ENCODE results near the gene MFAP5. TPM values are rescaled to one million over a fixed set of nuclear protein-coding genes. Genes with fewer than 3 reads are reported as not detected.

MFAP5 gene
- total RNA-seq (100 to 1,000 TPM in 1 of 2 donors, 10 to 100 TPM in 1; 79.8 to 138 TPM), polyA plus RNA-seq (ENCODE audit: insufficient read length in 2 of 2) (10 to 100 TPM in 1 of 2 donors, 1 to 10 TPM in 1; 1.9 to 40.2 TPM)
- long read RNA-seq, donor 1, transcript MFAP5-201 (10 exons, 2,845 nt): major isoform, 24 of 42 reads
- long read RNA-seq, donor 1, partial matches to known transcripts: 16 of 42 reads
- long read RNA-seq, donor 1, other reads (novel, unspliced or antisense): 0 of 42 reads
- long read RNA-seq, donor 2: 0 reads
- long read RNA-seq, donor 3: 0 reads
- long read RNA-seq, donor 4: 0 reads

GRCh38 chr12:8662593-8662992 lies at the start of gene MFAP5:
TSS of gene MFAP5 (minus strand) at chr12:8662826. CDS start at chr12:8662104, 722 bp downstream.
- WGBS (ENCODE audit: insufficient coverage): no CpG with 5 or more reads among the region's 6 CpGs
- Histone ChIP-seq H3K4me1 (ENCODE audit: control insufficient read depth, insufficient read depth, low read length) (no peaks in the 10 kb centered on the region), H3K27ac (ENCODE audit: low read depth, low read length) (peak within 1 kb of the TSS; percentile 22), H3K9me3 (ENCODE audit: control insufficient read depth, insufficient read depth, low read length) (no peaks in the 10 kb centered on the region), H3K27me3 (ENCODE audit: control insufficient read depth, insufficient read depth, low read length) (no peaks in the 10 kb centered on the region), H3K4me3 (ENCODE audit: low read depth, low read length) (peak within 1 kb of the TSS; percentile 2), H3K36me3 (ENCODE audit: control insufficient read depth, insufficient read depth, low read length) (no peaks in the 10 kb centered on the region)
- DNase-seq (ENCODE audit: low read depth in 4 of 6, low spot score in 6 of 6): peak in 1 of 6 donors; percentile 42

GRCh38 chr12:8709124-8709830 lies 46.7 kb upstream of the MFAP5 start:
- H3K9me3 ChIP-seq (ENCODE audit: control insufficient read depth, insufficient read depth, low read length): no peaks in the 10 kb centered on the region
- no peak for DNase-seq (ENCODE audit: low read depth in 4 of 6, low spot score in 6 of 6)
- 89% methylated on average over 3 of the region's 6 CpGs for WGBS (ENCODE audit: insufficient coverage)
- no peak overlapping the region for H3K4me3 ChIP-seq (ENCODE audit: low read depth, low read length)
- no peak overlapping the region for H3K27ac ChIP-seq (ENCODE audit: low read depth, low read length)
- peaks cover 6% of the 10 kb centered on the region for H3K36me3 ChIP-seq (ENCODE audit: control insufficient read depth, insufficient read depth, low read length)
- H3K27me3 ChIP-seq (ENCODE audit: control insufficient read depth, insufficient read depth, low read length): no peaks in the 10 kb centered on the region
- H3K4me1 ChIP-seq (ENCODE audit: control insufficient read depth, insufficient read depth, low read length): peaks cover 4% of the 10 kb centered on the region

GRCh38 chr12:8702159-8702558 lies 39.5 kb upstream of the MFAP5 start:
- Histone ChIP-seq H3K4me1 (ENCODE audit: control insufficient read depth, insufficient read depth, low read length) (peaks cover 8% of the 10 kb centered on the region), H3K9me3 (ENCODE audit: control insufficient read depth, insufficient read depth, low read length) (no peaks in the 10 kb centered on the region), H3K4me3 (ENCODE audit: low read depth, low read length) (no peak overlapping the region), H3K36me3 (ENCODE audit: control insufficient read depth, insufficient read depth, low read length) (peaks cover 7% of the 10 kb centered on the region), H3K27ac (ENCODE audit: low read depth, low read length) (no peak overlapping the region), H3K27me3 (ENCODE audit: control insufficient read depth, insufficient read depth, low read length) (no peaks in the 10 kb centered on the region)
- no peak for DNase-seq (ENCODE audit: low read depth in 4 of 6, low spot score in 6 of 6)
- WGBS (ENCODE audit: insufficient coverage): no CpG with 5 or more reads among the region's 4 CpGs

- Histone ChIP-seq H3K4me3 (ENCODE audit: low read depth, low read length) (no peak overlapping the region), H3K36me3 (ENCODE audit: control insufficient read depth, insufficient read depth, low read length) (peaks cover 7% of the 10 kb centered on the region), H3K9me3 (ENCODE audit: control insufficient read depth, insufficient read depth, low read length) (no peaks in the 10 kb centered on the region), H3K27me3 (ENCODE audit: control insufficient read depth, insufficient read depth, low read length) (no peaks in the 10 kb centered on the region), H3K4me1 (ENCODE audit: control insufficient read depth, insufficient read depth, low read length) (peaks cover 8% of the 10 kb centered on the region), H3K27ac (ENCODE audit: low read depth, low read length) (no peak overlapping the region)
- DNase-seq (ENCODE audit: low read depth in 4 of 6, low spot score in 6 of 6): no peak
- WGBS (ENCODE audit: insufficient coverage): 81% methylated on average over 2 of the region's 6 CpGs
Measured at GRCh38 chr12:8701046-8701660, 38.5 kb upstream of the MFAP5 start.

GRCh38 chr12:8699714-8700113 lies 37.1 kb upstream of the MFAP5 start:
- Histone ChIP-seq H3K27ac (ENCODE audit: low read depth, low read length) (peak overlapping the region; percentile 50), H3K9me3 (ENCODE audit: control insufficient read depth, insufficient read depth, low read length) (no peaks in the 10 kb centered on the region)

GRCh38 chr12:8698879-8699278 lies 36.3 kb upstream of the MFAP5 start:
- H3K27ac ChIP-seq (ENCODE audit: low read depth, low read length): peak overlapping the region; percentile 61
- no peaks in the 10 kb centered on the region for H3K9me3 ChIP-seq (ENCODE audit: control insufficient read depth, insufficient read depth, low read length)
- H3K4me3 ChIP-seq (ENCODE audit: low read depth, low read length): peak overlapping the region; percentile 80
- peaks cover 7% of the 10 kb centered on the region for H3K36me3 ChIP-seq (ENCODE audit: control insufficient read depth, insufficient read depth, low read length)
- H3K27me3 ChIP-seq (ENCODE audit: control insufficient read depth, insufficient read depth, low read length): no peaks in the 10 kb centered on the region
- H3K4me1 ChIP-seq (ENCODE audit: control insufficient read depth, insufficient read depth, low read length): peaks cover 8% of the 10 kb centered on the region
- no CpG with 5 or more reads among the region's 2 CpGs for WGBS (ENCODE audit: insufficient coverage)
- peak in 1 of 6 donors; percentile 13 for DNase-seq (ENCODE audit: low read depth in 4 of 6, low spot score in 6 of 6)

More at GRCh38 chr12:8699714-8700113, 37.1 kb upstream of the MFAP5 start:
- peaks cover 7% of the 10 kb centered on the region for H3K36me3 ChIP-seq (ENCODE audit: control insufficient read depth, insufficient read depth, low read length)
- WGBS (ENCODE audit: insufficient coverage): no CpG with 5 or more reads among the region's 4 CpGs
- H3K4me3 ChIP-seq (ENCODE audit: low read depth, low read length): peak overlapping the region; percentile 80
- peak in 2 of 6 donors; percentile 28 for DNase-seq (ENCODE audit: low read depth in 4 of 6, low spot score in 6 of 6)
- H3K27me3 ChIP-seq (ENCODE audit: control insufficient read depth, insufficient read depth, low read length): no peaks in the 10 kb centered on the region
- H3K4me1 ChIP-seq (ENCODE audit: control insufficient read depth, insufficient read depth, low read length): peaks cover 8% of the 10 kb centered on the region

GRCh38 chr12:8698132-8698851 lies 35.7 kb upstream of the MFAP5 start:
- H3K4me1 ChIP-seq (ENCODE audit: control insufficient read depth, insufficient read depth, low read length): peaks cover 11% of the 10 kb centered on the region
- under 1% methylated on average over 71 of the region's 85 CpGs for WGBS (ENCODE audit: insufficient coverage)
- H3K9me3 ChIP-seq (ENCODE audit: control insufficient read depth, insufficient read depth, low read length): no peaks in the 10 kb centered on the region
- peak in 2 of 6 donors; percentile 76 to 77 for DNase-seq (ENCODE audit: low read depth in 4 of 6, low spot score in 6 of 6)
- peak overlapping the region; percentile 80 for H3K4me3 ChIP-seq (ENCODE audit: low read depth, low read length)
- H3K27ac ChIP-seq (ENCODE audit: low read depth, low read length): peak overlapping the region; percentile 94
- H3K36me3 ChIP-seq (ENCODE audit: control insufficient read depth, insufficient read depth, low read length): peaks cover 7% of the 10 kb centered on the region
- no peaks in the 10 kb centered on the region for H3K27me3 ChIP-seq (ENCODE audit: control insufficient read depth, insufficient read depth, low read length)

- Histone ChIP-seq H3K4me1 (ENCODE audit: control insufficient read depth, insufficient read depth, low read length) (peaks cover 8% of the 10 kb centered on the region), H3K9me3 (ENCODE audit: control insufficient read depth, insufficient read depth, low read length) (no peaks in the 10 kb centered on the region), H3K27me3 (ENCODE audit: control insufficient read depth, insufficient read depth, low read length) (no peaks in the 10 kb centered on the region), H3K4me3 (ENCODE audit: low read depth, low read length) (peak within 1 kb of the TSS; percentile 80), H3K36me3 (ENCODE audit: control insufficient read depth, insufficient read depth, low read length) (peaks cover 7% of the 10 kb centered on the region), H3K27ac (ENCODE audit: low read depth, low read length) (peak within 1 kb of the TSS; percentile 96)
- under 1% methylated on average over 69 of the region's 88 CpGs for WGBS (ENCODE audit: insufficient coverage)
- DNase-seq (ENCODE audit: low read depth in 4 of 6, low spot score in 6 of 6): peak in 5 of 6 donors; percentile 78 to 97 (median 85)
Measured at GRCh38 chr12:8697476-8698131, 35.0 kb upstream of the MFAP5 start, which contains the start of gene RIMKLB. TSS of gene RIMKLB (plus strand) at chr12:8697991. CDS start at chr12:8713867, 15,876 bp downstream.

GRCh38 chr12:8697120-8697475 lies 34.5 kb upstream of the MFAP5 start:
- under 1% methylated on average over 14 of the region's 21 CpGs for WGBS (ENCODE audit: insufficient coverage)
- peak in 2 of 6 donors; percentile 82 to 83 for DNase-seq (ENCODE audit: low read depth in 4 of 6, low spot score in 6 of 6)
- H3K4me3 ChIP-seq (ENCODE audit: low read depth, low read length): peak overlapping the region; percentile 80
- H3K27ac ChIP-seq (ENCODE audit: low read depth, low read length): peak overlapping the region; percentile 96
- H3K36me3 ChIP-seq (ENCODE audit: control insufficient read depth, insufficient read depth, low read length): peaks cover 7% of the 10 kb centered on the region
- H3K27me3 ChIP-seq (ENCODE audit: control insufficient read depth, insufficient read depth, low read length): no peaks in the 10 kb centered on the region
- peaks cover 8% of the 10 kb centered on the region for H3K4me1 ChIP-seq (ENCODE audit: control insufficient read depth, insufficient read depth, low read length)
- H3K9me3 ChIP-seq (ENCODE audit: control insufficient read depth, insufficient read depth, low read length): no peaks in the 10 kb centered on the region

Measured in spinal cord (tissue), 10 donors.